Astrocyte (in vitro differentiated cells and primary cell): ENCODE measurements around the gene PAAF1. TPM values are rescaled to one million over a fixed set of nuclear protein-coding genes. Genes with fewer than 3 reads are reported as not detected.
"Not testable (repeated sequence)": the region's sequence is repeated elsewhere in the genome, so short reads cannot be mapped to it uniquely, and the experiment has no call there.

Source experiments
- DNase-seq: peaks from one replicate; pipeline ENCODE4 v3.0.0-alpha.2; 2010; ENCODE audit warnings: low read depth
- FAIRE-seq: peaks from 2 replicates; lab custom pipeline; 2011; peaks lifted over from hg19 to GRCh38; lab: Jason Lieb, UNC
- H2AFZ ChIP-seq: 2 replicates; pipeline ENCODE4 v1.6.0; 2012; ENCODE audit warnings: low read depth, low read length, inconsistent platforms
- H3K27ac ChIP-seq: 2 replicates; pipeline ENCODE4 v1.5.1; 2011; ENCODE audit warnings: low read depth, low read length, inconsistent platforms
- H3K27me3 ChIP-seq: 2 replicates; pipeline ENCODE4 v1.6.0; 2011; ENCODE audit warnings: low read length, inconsistent platforms; ENCODE audit not compliant: insufficient read depth
- H3K36me3 ChIP-seq: 2 replicates; pipeline ENCODE4 v1.5.1; 2011; ENCODE audit warnings: low read length, inconsistent platforms; ENCODE audit not compliant: insufficient read depth
- H3K4me1 ChIP-seq: 2 replicates; pipeline ENCODE4 v1.5.1; 2011; ENCODE audit warnings: low read length, inconsistent platforms; ENCODE audit not compliant: insufficient read depth
- H3K4me2 ChIP-seq: 2 replicates; pipeline ENCODE4 v1.6.0; 2012; ENCODE audit warnings: low read length, inconsistent platforms
- H3K4me3 ChIP-seq: 2 replicates; pipeline ENCODE4 v1.5.1; 2011; ENCODE audit warnings: low read depth, mild to moderate bottlenecking, low read length, inconsistent platforms; ENCODE audit not compliant: insufficient read depth
- H3K79me2 ChIP-seq: 2 replicates; pipeline ENCODE4 v1.6.0; 2012; ENCODE audit warnings: mild to moderate bottlenecking, low read length, inconsistent platforms; ENCODE audit not compliant: insufficient read depth
- H3K9ac ChIP-seq: 2 replicates; pipeline ENCODE4 v1.6.0; 2012; ENCODE audit warnings: mild to moderate bottlenecking, low read length, inconsistent platforms
- H3K9me3 ChIP-seq: 2 replicates; pipeline ENCODE4 v1.5.1; 2012; ENCODE audit warnings: low read depth, mild to moderate bottlenecking, low read length, inconsistent platforms; ENCODE audit not compliant: insufficient read depth
- H4K20me1 ChIP-seq: 2 replicates; pipeline ENCODE4 v1.6.0; 2012; ENCODE audit warnings: low read length, inconsistent platforms; ENCODE audit not compliant: insufficient read depth
- H3K27ac Mint-ChIP-seq: one replicate; pipeline ENCODE4 v1.8.0; 2021; ENCODE audit warnings: mild to moderate bottlenecking, mixed read lengths; ENCODE audit not compliant: unreplicated experiment
- H3K27me3 Mint-ChIP-seq: one replicate; pipeline ENCODE4 v1.8.0; 2021; ENCODE audit warnings: low read depth, mixed read lengths; ENCODE audit not compliant: unreplicated experiment
- H3K36me3 Mint-ChIP-seq: one replicate; pipeline ENCODE4 v1.8.0; 2021; ENCODE audit warnings: low read depth, mixed read lengths; ENCODE audit not compliant: unreplicated experiment
- H3K4me1 Mint-ChIP-seq: one replicate; pipeline ENCODE4 v1.8.0; 2021; ENCODE audit warnings: low read depth, mixed read lengths; ENCODE audit not compliant: unreplicated experiment
- H3K4me3 Mint-ChIP-seq: one replicate; pipeline ENCODE4 v1.8.0; 2021; ENCODE audit warnings: mild to moderate bottlenecking, moderate library complexity, mixed read lengths; ENCODE audit not compliant: unreplicated experiment
- H3K9me3 Mint-ChIP-seq: one replicate; pipeline ENCODE4 v1.8.0; 2021; ENCODE audit warnings: mild to moderate bottlenecking, mixed read lengths; ENCODE audit not compliant: unreplicated experiment
- CTCF ChIP-seq: IDR thresholded peaks from 2 replicates; pipeline ENCODE4 v1.5.1; 2011; ENCODE audit warnings: low read depth, mild to moderate bottlenecking, inconsistent platforms, low read length, moderate library complexity; ENCODE audit not compliant: insufficient read depth
- EZH2 ChIP-seq: IDR thresholded peaks from 2 replicates; pipeline ENCODE4 v1.6.1; 2012; ENCODE audit warnings: mild to moderate bottlenecking, low read length, inconsistent platforms; ENCODE audit not compliant: insufficient read depth
- total RNA-seq: library from RNA; stranded (reverse); gene quantifications from 2 replicates; pipeline ENCODE4 v1.2.1, GENCODE V29; 2021

The PAAF1 gene
- total RNA-seq, 1 donor from 2014 or later = 14.2 TPM

GRCh38 chr11:73932781-73933180 lies 56.0 kb downstream of the PAAF1 start:
- Histone ChIP-seq H4K20me1 (no peaks in the 10 kb centered on the region), H3K36me3 (peaks cover under 1% of the 10 kb centered on the region), H3K79me2 (no peaks in the 10 kb centered on the region), H3K4me1 (no peaks in the 10 kb centered on the region), H3K27me3 (no peaks in the 10 kb centered on the region), H2AFZ (no peak overlapping the region), H3K4me3 (no peak overlapping the region), H3K9ac (no peak overlapping the region), H3K4me2 (no peak overlapping the region), H3K27ac (no peak overlapping the region), H3K9me3 (no peaks in the 10 kb centered on the region)
- Mint-ChIP-seq H3K4me1 (no peaks in the 10 kb centered on the region), H3K27ac (no peak overlapping the region), H3K4me3 (no peak overlapping the region), H3K27me3 (no peaks in the 10 kb centered on the region), H3K36me3 (peaks cover 5% of the 10 kb centered on the region), H3K9me3 (no peaks in the 10 kb centered on the region)
- DNase-seq = no peak
- TF ChIP-seq EZH2 (no peak), CTCF (no peak)
- FAIRE-seq = no peak

GRCh38 chr11:73936047-73936446 lies 59.2 kb downstream of the PAAF1 start:
- H3K27me3 Mint-ChIP-seq, H3K27me3 ChIP-seq, H3K4me1 ChIP-seq, H3K36me3 Mint-ChIP-seq, H3K27ac ChIP-seq, H3K36me3 ChIP-seq, DNase-seq, H3K9ac ChIP-seq, H3K4me1 Mint-ChIP-seq, H3K4me3 Mint-ChIP-seq, FAIRE-seq, H3K9me3 ChIP-seq, H3K4me3 ChIP-seq, H3K27ac Mint-ChIP-seq, H3K79me2 ChIP-seq, H2AFZ ChIP-seq, H4K20me1 ChIP-seq, H3K4me2 ChIP-seq: not testable (repeated sequence)
- peaks cover 11% of the 10 kb centered on the region for H3K9me3 Mint-ChIP-seq

GRCh38 chr11:73939096-73939495 lies 62.3 kb downstream of the PAAF1 start:
- Mint-ChIP-seq H3K27ac (peak overlapping the region; percentile 2), H3K4me1 (no peaks in the 10 kb centered on the region), H3K4me3 (no peak overlapping the region), H3K9me3 (peaks cover 19% of the 10 kb centered on the region), H3K36me3 (peaks cover 13% of the 10 kb centered on the region), H3K27me3 (no peaks in the 10 kb centered on the region)
- Histone ChIP-seq H3K4me3 (no peak overlapping the region), H3K4me2 (no peak overlapping the region), H3K27ac (no peak overlapping the region), H4K20me1 (no peaks in the 10 kb centered on the region), H3K27me3 (no peaks in the 10 kb centered on the region), H3K36me3 (no peaks in the 10 kb centered on the region), H2AFZ (no peak overlapping the region), H3K9ac (no peak overlapping the region), H3K4me1 (no peaks in the 10 kb centered on the region), H3K9me3 (no peaks in the 10 kb centered on the region), H3K79me2 (no peaks in the 10 kb centered on the region)
- FAIRE-seq = no peak
- DNase-seq = peak; percentile 9
- TF ChIP-seq EZH2 = no peak
- no peak for TF ChIP-seq CTCF
